H1 (cell line): ENCODE measurements around the gene TBC1D10A. TPM values are rescaled to one million over a fixed set of nuclear protein-coding genes. Genes with fewer than 3 reads are reported as not detected.

Experiments
- JUND ChIP-seq: IDR thresholded peaks from 2 replicates; pipeline ENCODE4 v1.6.1; 2011; ENCODE audit warnings: mild to moderate bottlenecking, improper control_type of control experiment, low read length
- SIN3A ChIP-seq, 2 experiments: IDR thresholded peaks in 1 of 2; conservative IDR thresholded peaks in 1 of 2; 2 replicates each; pipeline ENCODE4 v1.6.1; 2011 to 2012; ENCODE audit warnings: low read length in 2 of 2, improper control_type of control experiment in 1 of 2, low read depth in 1 of 2, mild to moderate bottlenecking in 1 of 2
- polyA plus RNA-seq, 7 experiments: library from polyadenylated mRNA; depleted of rRNA in 3 of 7; stranded (reverse) in 5 of 7; unstranded in 2 of 7; fragments of >200 nt in 5 of 7; fragments of 200-250 nt in 2 of 7; gene quantifications; 1 replicate in 5 of 7; 2 replicates in 1 of 7; 4 replicates in 1 of 7; pipeline versions ENCODE4 v1.2.1 to v1.2.3, GENCODE V29; 2011 to 2013; ENCODE audit warnings: missing spikeins in 2 of 7, mixed read lengths in 2 of 7
- total RNA-seq: library from RNA; stranded (reverse); fragmentation: NEBNext Ultra II Directional; extraction: Animal tissue kit (Norgen Biotek cat#: 25700); gene quantifications from 2 replicates; pipeline ENCODE4 v1.2.1, GENCODE V29; 2021

The TBC1D10A gene
- total and polyA plus RNA-seq, 2 of the 8 experiments (the other 6 are each of a cell fraction or from before 2014, with no cell fraction given): 5.4 to 7.0 TPM

DNA sequence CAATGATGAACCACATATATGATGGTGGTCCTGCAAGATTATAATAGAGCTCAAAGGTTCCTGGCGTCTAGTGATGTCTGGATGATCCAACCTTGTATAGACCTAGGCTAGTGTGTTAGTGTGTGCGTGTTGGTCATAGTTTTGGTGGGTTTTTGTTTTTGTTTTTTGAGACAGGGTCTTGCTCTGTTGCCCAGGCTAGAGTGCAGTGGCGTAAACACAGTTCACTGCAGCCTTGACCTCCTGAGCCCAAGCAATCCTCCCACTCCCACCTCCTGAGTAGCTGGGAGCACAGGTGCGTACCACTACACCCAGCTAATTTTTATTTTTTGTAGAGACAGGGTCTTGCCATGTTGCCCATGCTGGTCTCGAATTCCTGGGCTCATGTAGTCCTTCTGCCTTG is 46.8 kb downstream of the TBC1D10A start (continued):
- TF ChIP-seq SIN3A (conservative IDR thresholded peaks at IDR 0.05 in 1 of 2, IDR thresholded peaks at IDR 0.05 in 1 of 2; ENCODE audit: low read depth in 1 of 2, low read length in 2 of 2) (no peak), JUND (no peak)
